Lower leg skin (tissue), 3 donors: ENCODE data around the gene MAT1A.

Experiments
- POLR2A ChIP-seq, 2 donors: fragments of 450-650 bp; IDR thresholded peaks; one replicate each; pipeline ENCODE4 v1.6.1; 2016 to 2017; ENCODE audit warnings: antibody characterized with exemption in 2 of 2, mild to moderate bottlenecking in 1 of 2, moderate library complexity in 1 of 2
- TF ChIP-seq, protein P1 (sequence below), 3 donors: fragments of 450-650 bp; IDR thresholded peaks; one replicate each; pipeline ENCODE4 v1.5.1; 2016; ENCODE audit warnings: antibody characterized with exemption in 3 of 3, mild to moderate bottlenecking in 3 of 3, moderate library complexity in 2 of 3

DNA sequence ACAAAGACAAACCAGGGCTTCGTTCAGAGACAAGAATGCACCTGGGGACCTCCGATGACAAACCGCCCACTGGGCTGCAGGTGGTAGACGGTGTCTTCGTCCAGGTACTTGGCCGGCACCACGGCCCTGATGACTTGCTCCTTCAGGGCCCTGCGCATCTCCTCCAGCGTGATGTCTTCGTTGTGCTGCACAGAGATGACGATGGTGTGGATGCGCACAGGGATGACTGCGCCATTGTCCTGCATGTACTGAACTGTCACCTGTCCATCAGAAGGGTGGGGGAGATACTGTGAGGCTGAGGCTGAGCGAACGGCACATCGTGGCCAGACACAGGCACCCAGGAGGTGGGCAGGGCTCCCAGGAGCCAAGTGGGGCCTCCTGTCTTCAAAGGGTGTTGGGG lies 13.1 kb downstream of the MAT1A start:
- TF ChIP-seq, protein P1, sequence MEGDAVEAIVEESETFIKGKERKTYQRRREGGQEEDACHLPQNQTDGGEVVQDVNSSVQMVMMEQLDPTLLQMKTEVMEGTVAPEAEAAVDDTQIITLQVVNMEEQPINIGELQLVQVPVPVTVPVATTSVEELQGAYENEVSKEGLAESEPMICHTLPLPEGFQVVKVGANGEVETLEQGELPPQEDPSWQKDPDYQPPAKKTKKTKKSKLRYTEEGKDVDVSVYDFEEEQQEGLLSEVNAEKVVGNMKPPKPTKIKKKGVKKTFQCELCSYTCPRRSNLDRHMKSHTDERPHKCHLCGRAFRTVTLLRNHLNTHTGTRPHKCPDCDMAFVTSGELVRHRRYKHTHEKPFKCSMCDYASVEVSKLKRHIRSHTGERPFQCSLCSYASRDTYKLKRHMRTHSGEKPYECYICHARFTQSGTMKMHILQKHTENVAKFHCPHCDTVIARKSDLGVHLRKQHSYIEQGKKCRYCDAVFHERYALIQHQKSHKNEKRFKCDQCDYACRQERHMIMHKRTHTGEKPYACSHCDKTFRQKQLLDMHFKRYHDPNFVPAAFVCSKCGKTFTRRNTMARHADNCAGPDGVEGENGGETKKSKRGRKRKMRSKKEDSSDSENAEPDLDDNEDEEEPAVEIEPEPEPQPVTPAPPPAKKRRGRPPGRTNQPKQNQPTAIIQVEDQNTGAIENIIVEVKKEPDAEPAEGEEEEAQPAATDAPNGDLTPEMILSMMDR (IDR thresholded peaks at IDR 0.05): no peak
- TF ChIP-seq POLR2A (IDR thresholded peaks at IDR 0.05): no peak
